HL-60 (cell line): ENCODE measurements around the gene LYRM9.

Experiments used
- CTCF ChIP-seq: IDR thresholded peaks from one replicate; pipeline ENCODE4 v1.5.1; 2011; ENCODE audit warnings: low read length, control low read depth, inconsistent platforms; ENCODE audit not compliant: insufficient read depth
- GABPA ChIP-seq: IDR thresholded peaks from 2 replicates; pipeline ENCODE4 v1.6.1; 2012; ENCODE audit warnings: low read depth
- POLR2AphosphoS5 ChIP-seq: IDR thresholded peaks from 2 replicates; pipeline ENCODE4 v1.6.1; 2012; ENCODE audit warnings: low read depth
- REST ChIP-seq: IDR thresholded peaks from 2 replicates; pipeline ENCODE4 v1.6.1; 2012; ENCODE audit warnings: low read depth; ENCODE audit not compliant: insufficient replicate concordance
- SPI1 ChIP-seq: IDR thresholded peaks from 2 replicates; pipeline ENCODE4 v1.6.1; 2012; ENCODE audit warnings: low read depth, mild to moderate bottlenecking, borderline replicate concordance

GRCh38 chr17:27836651-27837050, 56.5 kb downstream of the LYRM9 start:
- TF ChIP-seq CTCF: no peak
- TF ChIP-seq GABPA: no peak
- TF ChIP-seq REST: no peak
- no peak for TF ChIP-seq POLR2AphosphoS5
- TF ChIP-seq SPI1: no peak
